ENCODE results near the gene CDKN2C.

Gene CDKN2C

GRCh38 chr1:50966991-50967390 lies 3.1 kb upstream of the CDKN2C start:
- no peak for DNase-seq

DNA sequence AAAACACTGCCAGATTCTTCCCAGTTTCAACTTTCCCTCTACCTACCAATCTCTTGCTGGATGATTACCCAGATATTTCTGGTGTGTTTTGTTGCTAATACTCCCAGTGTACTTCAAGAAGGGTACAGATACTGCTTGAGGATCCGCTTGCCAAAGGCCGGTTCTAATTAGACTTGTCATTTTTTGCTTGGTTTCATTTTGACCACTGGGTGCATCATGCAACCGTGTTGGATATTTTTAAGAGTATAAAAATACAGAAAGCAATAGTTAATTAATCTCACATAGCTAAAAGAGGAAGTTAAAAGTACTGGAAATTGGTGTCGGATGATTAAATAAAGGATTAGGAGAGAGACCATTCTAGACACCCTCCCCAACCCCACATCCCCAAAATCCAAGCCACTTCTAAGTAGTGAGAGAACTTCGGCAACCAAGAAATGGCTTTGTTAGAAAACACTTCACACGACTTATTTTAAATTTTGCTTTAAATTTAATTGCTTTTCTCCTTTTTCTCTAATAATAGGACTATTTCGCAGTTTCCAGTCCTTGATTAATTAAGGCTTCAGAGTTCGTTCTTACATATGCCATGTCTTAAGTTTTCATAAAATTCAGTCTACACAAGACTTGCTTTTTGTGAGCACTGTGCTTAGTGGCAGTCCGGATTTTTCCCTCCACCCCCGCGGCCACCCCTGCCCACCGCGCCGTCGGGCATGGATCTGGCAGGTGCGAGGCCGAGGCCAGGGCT lies 2.5 kb upstream of the CDKN2C start:
- DNase-seq, result peak in 1 of 2 experiments; percentile 19

DNA sequence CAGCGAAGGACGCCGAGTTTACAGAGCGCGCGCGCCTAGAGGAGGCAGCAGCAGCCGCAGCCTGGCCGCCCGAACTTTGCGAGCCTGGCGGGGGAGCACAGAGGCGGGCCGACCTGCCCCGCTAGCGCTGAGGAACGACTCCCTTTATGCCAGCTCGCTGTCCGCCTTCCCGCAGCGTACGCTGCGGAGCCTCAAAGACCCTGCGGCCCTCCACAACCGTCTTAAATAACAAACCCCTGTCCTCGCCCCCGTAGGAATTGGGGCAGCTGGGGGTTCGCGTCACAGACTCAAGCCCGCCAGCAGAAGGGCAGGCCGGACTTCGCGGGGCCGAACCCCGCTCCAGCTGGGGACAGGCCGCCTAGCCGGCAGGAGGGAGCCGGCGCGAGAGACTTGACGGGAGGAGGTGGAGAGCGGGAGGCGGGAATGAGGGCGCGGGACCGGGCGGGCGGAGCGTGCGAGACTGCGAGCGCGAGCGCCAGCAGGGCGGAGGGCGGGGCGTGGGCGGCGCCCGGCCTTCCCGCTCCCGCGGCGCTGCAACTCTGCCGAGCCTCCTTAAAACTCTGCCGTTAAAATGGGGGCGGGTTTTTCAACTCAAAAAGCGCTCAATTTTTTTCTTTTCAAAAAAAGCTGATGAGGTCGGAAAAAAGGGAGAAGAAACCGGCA lies 1.8 kb upstream of the CDKN2C start:
- DNase-seq, result peak; percentile 81 to 88

GRCh38 chr1:50968821-50969610 lies 1.0 kb upstream of the CDKN2C start:
- peak; percentile 62 to 66 for DNase-seq

DNA sequence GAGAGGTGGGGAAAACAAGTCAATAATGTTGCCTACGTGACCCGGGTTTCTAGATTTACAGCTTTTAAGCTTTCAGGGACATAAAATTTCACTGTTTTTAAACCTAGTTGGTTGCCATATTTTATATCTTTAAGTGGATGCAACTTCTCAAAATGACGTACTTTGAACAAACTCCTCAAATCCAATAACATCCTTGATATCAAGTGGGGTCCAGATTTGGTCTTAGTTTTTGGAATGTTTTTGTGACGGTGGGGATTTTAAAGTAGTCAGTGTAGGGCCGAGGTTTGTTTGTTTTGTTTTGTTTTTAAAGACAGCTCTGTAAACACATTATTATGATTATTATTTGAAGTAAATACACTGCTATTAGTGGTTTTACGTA lies 453 bp downstream of the CDKN2C start:
- DNase-seq, result no peak

DNA sequence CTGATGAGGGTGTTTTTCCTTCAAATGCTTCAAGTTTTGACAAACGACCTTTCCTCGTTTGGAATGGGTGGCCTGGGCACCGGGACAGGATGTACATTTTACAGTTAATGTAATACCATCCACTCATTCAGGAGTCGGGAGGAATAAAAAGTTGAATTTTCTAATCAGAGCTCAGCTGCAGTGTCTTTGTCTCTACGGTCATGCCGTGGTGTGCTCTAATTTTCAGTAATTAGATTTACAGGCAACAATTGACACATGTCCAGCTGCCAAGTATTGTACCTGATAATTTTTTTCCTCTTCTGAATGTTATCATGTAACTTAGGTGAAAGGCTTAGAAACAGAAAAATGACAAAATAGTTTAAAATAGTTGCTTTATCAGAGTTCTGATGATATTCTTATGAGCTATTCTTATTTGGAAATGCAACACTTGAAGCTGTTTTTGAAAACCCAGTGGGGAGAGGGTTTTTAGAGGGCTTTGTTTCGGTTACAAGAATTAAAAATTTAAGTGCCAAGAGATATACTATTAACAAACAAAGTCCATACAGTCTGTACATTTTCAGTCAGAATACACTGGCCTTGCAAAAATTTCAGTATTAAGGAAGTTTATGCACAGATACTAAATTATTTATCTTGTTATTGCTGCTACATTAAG lies 1.0 kb downstream of the CDKN2C start:
- no peak for DNase-seq

- no peak for DNase-seq
Observed at GRCh38 chr1:50971748-50972305, 1.8 kb downstream of the CDKN2C start.

DNA sequence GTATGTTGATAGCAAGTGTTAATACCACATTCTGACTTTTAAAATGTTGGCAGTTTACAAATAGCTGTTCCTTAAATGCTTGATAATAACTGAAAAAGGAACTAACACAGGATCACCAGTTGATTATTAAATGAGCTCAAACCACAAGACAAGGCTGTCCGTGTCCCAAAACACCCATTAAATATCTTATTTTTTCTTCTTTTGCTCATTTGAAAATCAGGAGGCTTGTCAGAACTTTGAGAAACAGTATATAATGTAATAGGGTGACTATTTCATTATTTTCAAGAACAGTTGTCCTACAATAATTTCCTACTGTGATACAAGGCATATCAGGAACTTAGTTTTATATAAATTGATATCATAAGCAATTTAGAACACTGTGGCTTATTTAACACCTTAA lies 2.7 kb downstream of the CDKN2C start:
- DNase-seq, result peak; percentile 21 to 52

GRCh38 chr1:50973255-50973654 lies 3.2 kb downstream of the CDKN2C start:
- no peak for DNase-seq

GRCh38 chr1:50973875-50974617 lies 4.0 kb downstream of the CDKN2C start:
- DNase-seq, result no peak

DNA sequence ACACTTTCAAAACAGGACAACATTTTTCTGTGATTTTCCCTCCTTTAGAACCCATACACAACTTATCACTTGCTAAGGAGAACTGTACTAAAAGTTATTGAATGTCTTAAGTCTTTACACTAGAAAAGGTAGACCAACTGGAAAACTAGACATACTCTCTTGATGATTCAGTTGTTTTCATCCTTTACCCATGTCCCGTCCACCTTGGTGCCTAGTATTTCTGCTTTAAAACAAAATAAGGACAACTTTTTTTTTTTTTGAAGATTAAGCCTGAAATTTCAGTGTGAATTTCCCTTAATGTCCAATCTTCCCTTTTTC lies 4.5 kb downstream of the CDKN2C start:
- no peak for DNase-seq

- no peak for DNase-seq
Observed at GRCh38 chr1:50975436-50975835, 5.4 kb downstream of the CDKN2C start.

DNA sequence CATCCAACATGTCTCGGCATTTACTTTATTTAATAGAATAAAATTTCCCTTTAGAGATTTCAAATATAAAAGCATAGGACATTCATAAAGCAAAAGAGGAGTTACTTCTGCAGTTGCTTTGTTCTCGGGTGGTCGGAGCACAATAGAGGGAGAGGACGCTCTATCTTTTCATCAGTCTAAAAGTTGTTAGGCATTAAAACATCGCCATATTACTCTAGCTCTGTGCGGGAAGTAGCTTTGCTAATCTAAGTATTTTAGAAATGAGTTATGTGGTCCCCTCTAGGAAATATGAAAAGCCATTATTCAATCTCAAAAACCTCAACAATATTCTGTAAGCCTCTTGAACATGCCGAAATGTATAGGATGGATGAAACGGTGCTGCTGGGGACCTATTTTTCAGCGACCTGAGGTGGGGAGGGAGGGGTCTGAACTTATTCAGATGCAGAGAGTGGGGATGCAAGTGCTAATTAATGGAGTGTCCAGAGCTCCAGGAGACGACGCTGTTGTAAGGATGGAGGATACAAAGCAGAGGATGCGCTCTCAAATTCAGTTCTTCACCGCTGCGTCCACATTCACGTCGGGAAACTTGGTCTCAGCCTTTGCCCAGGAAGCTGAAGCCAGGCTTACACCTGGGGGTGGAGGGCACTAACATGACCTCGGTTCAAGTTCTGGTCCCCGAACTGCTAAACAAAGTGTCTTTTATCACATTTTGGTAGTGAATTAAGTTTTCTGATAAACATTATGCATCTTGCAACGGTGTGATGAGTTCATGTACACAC lies 6.3 kb downstream of the CDKN2C start:
- DNase-seq, result no peak

DNA sequence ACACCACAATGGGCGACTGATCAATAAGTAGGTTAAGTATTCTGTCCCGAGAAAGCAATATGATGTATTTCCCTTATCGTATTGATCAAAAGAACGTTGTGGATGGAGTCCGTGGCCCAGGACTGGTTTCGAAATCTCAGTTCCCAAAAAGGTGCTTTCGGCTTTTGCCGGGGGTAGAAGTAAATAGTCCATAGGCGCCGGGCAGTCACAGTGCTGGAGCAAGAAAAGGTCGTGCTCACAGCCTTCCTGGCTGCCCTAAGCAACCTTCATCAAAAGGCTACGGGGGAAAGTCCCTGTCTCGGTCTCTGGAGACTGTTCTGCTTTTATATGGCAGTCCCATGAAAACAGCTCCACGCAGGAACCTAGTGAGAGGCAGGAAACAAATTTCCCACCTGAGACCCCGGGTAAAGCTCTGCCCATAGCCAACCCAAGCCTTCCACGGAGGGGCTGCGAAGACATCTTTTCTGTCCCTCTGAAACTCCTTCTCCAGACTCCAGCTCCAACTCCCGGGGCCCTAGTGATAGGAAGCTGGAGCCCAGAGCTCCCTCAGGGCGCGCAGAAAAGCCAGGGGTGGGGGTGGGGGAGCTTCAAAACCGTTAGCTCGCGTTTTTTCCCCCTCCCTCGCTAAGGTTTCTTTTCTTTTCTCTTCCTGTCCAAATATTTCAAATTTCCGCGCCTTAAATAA lies 7.0 kb downstream of the CDKN2C start:
- DNase-seq, result no peak

DNA sequence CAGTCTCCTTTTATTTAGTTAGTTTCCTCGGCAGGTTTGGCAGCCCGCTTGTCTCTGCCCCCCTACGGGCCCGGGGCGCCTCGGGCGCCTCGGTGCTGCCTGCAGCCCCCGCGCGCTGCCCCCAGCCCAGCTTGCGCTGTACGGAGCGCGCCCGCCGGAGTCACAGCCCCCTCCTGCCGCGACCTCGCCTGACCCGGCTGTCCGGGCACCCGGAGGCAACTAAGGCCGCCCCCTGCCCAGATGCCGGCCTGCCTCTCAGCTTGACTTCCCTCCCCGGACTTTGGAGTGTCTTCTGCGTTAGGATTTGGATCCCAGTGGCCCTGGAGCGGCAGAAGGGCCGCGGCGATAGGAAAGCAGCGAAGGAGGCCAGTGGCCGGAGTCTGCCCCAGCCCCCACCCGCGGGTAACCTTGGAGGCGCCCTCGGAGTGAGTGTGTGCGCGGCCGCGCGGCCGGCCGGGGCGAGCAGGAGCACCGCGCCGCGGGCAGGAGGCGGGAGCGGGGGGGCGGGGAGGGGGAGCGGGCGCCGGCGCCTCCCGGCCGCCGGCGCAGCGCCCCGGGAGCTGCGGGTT lies 7.6 kb downstream of the CDKN2C start:
- DNase-seq, result no peak

DNA sequence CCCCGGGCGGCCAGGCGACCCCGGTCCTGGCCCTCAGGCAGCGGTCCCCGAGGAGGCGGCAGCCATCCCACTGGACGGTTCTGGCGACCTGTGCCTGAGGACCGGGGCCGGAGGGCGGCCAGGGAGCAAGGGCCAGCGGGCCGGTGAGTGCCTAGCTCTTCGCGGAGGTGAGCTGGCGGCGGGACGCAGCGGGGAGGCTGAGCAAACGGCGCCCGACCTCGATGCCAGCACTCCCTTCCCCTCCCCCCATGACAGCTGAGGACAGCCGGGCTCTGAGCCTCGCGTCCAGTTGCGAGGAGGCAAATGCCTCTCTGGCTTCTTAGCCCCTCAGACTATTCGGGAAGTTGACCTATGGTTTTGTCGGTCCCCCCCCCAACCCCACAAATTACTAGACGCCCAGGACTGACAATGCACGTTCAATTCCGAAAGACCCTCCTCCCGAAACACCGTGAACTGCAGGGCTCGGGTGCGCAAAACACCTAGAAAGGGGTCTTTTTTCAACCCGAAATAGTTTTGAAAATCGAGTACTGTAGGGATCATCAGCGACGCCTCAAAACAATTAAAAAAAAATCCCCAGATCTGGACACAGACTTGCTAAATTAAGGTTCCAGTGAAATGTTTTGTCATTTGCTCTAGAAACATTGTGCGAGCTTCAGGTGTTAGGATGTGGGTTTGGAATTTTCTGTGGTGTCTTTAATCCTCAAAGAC lies 8.3 kb downstream of the CDKN2C start:
- no peak for DNase-seq

GRCh38 chr1:50978852-50979781 lies 9.1 kb downstream of the CDKN2C start:
- DNase-seq, result no peak

GRCh38 chr1:50979937-50980336 lies 9.9 kb downstream of the CDKN2C start:
- no peak for DNase-seq

DNA sequence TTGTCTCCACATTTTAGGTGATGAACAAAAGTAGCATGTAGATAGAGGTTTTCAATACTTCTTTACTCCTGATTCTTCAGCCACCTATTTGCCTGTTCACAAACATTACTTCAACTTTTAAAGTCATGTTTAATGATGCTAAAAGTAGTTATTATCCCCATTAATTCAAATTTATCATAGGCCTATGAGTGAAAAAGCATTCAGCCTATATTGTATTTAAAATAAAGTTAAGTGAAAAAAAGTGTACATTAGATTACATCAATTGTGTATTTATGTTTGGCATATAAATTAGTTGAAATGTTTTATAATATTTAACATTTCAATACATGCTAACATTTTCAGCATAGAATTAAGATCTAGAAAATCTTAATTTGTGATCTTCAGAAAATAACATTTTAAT lies 10.5 kb downstream of the CDKN2C start:
- no peak for DNase-seq
